GM04503 (cell line): ENCODE results near the gene CNKSR3.

Source experiments
- DNase-seq: peaks from one replicate; pipeline ENCODE4 v3.0.0-alpha.2; 2012; ENCODE audit warnings: low read depth

CNKSR3 gene

DNA sequence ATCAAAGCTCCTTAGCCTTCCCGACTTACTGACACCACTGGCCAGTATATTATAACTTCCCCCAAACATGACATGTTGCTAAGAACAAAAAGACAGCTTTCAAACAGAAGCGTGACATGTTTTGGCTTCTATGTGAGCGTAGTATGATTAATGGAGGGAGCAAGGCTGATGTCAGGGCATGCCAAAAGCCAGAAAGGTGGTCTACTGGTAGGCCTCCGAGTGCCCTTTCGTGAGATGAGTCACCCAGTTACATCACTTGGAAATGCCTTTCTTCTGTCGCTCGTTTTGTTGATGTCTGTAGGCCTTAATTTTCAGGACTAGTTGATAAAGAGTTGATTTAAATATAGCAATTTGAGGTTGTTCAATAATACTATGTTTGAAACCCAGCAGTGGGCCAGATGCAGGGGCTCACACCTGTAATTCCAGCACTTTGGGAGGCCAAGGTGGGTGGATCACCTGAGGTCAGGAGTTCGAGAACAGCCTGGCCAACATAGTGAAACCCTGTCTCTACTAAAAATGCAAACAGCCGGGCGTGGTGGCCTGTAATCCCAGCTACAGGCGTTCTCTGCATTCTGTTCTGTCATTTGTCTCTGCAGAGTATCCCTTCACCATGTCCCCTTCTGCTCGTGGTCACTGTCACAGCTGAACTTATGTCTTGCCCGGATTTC lies 53.3 kb downstream of the CNKSR3 start:
- DNase-seq, result no peak

DNA sequence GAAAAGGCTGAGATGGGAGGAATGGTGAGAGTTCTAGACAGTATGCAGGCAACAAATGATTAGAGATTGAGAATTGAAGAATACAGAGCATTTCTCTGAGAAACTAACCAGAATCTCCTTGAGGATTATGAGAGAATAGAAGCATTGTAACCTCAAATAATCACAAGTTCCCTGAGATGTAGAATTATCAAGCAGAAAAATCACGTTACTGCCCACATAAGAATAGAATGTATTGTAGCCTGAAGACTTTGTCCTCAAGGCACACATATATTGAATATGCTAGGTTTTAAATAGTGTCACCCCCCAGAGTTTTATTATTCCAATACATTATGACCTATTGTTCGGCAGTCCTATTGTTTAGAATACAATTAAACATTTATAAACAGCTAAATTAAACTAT lies 57.2 kb downstream of the CNKSR3 start:
- no peak for DNase-seq

GRCh38 chr6:154450498-154450897 lies 60.0 kb downstream of the CNKSR3 start:
- DNase-seq, result no peak

DNA sequence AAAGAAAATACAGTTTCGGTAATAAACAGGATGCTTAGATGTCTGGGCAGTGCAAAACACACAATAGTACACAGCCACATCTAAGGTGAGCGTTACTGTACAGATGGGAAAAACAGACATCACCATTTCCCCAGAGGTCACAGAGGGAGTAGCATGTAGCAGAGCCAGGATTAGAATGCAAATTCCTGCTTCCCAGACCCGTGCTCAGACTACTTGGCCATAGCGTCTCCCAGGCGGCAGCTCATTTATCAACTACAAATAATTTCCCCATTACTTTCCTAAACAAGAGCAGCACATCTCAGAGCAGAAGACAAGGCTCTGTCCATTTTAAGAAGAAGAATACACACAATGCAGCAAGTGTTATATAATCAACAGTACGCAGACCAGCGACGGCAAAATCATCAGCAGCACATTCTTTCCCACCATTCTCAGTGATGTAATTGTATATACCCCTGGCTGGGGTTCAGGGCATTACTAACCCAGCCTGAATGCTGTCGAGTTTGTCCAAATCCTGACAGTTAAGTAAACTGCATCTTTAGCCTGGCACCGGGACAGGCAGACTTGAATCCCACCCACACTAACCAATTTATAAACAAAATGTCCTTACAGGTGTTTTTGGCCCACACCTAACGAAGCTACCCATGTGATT lies 61.9 kb downstream of the CNKSR3 start:
- DNase-seq, result peak; percentile 51

DNA sequence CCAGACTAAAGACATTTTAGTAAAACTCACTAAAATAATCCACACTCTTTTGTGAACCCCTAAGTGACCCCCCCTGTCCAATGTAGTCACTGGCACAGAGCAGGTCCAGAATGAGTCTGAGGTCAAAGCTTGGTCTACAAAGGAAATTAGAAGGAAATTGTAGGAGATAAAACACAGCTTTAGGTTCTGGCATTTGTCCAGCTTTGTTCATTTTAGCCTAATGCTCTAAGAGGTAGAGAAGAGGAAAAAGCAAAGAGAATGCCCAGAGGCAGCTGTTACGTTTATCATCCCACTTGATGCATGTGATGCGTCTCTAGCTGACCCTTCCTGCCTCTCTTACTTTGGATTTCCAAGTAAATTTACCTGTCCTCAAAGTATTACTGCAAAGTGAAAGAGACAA lies 62.5 kb downstream of the CNKSR3 start:
- DNase-seq, result no peak

DNA sequence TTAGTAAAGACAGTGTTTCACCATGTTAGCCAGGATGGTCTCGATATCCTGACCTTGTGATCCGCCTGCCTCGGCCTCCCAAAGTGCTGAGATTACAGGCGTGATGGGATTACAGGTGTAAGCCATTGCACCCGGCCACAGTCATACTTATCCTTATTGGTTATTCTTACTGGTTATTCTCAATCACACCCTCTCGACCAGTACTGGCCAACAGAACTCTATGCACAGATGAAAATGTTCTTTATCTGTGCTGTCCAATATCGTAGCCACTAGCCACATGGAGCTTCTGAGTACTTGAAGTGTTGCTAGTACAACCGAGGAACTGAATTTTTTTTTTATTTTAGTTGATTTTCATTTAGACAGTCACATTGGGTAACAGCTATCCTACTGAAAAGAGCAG lies 63.5 kb downstream of the CNKSR3 start:
- DNase-seq, result no peak

GRCh38 chr6:154445417-154445816 lies 65.1 kb downstream of the CNKSR3 start:
- DNase-seq, result no peak

DNA sequence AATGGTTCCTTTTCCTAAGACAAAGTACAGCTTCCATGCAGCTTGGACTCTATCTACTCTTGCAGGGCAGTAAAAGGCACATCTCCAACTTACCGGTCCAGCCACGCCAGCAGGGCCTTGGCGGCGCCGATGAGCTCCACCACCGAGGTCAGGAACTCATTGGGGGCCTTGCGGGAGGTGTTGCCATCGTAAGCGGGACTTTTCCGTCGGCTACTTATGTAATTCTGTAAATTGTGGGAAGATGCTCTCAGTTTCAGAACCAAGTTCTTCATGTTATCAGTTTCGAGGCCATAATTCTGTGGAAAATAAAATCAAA lies 68.5 kb downstream of the CNKSR3 start:
- DNase-seq, result no peak

GRCh38 chr6:154440422-154441043 lies 70.0 kb downstream of the CNKSR3 start:
- no peak for DNase-seq

DNA sequence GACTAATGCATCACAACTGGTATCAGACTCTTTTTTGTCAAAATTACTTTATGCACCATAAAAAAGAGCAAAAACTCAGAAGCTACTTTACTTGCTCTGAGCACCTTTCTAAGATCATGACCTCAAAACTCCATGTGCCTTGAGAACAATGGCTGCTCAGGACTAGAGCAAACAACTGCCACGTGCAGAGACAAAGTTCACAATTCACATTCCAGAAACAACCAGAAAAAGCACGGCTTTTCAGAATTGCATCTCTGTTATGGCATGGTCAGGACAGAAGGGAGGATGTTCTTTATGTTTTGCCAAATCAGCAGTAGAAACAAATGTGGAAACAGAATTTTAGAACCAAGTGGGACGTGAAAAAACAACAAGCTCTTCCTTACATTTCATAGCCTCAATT lies 70.5 kb downstream of the CNKSR3 start:
- DNase-seq, result no peak

DNA sequence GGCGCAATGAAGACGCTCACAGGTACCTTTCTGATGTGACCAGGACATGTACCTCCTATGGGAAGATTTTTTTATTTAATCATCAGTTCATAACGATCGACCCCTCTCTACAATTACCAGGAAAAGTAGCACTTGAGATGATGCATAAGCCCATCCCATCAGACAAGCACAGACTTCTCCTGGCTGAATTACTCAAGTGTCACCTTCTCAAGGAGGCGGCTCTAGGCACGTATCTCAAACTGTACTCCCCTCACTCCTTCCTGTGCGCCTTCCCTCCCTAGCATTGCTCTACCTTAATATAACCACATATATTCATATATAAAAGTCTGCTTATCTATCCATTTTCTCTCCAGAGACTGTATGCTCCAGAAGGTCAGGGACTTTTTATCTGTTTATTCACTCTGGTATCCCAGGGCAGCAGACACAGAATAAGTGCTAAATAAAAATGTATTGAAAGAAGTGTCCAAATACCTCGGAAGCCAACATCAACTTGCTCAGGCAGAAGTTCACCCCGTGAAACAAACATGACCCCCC lies 71.5 kb downstream of the CNKSR3 start:
- no peak for DNase-seq

- DNase-seq, result no peak
Measured at GRCh38 chr6:154435400-154435945, 75.0 kb downstream of the CNKSR3 start.

GRCh38 chr6:154434662-154435061 lies 75.8 kb downstream of the CNKSR3 start:
- no peak for DNase-seq

DNA sequence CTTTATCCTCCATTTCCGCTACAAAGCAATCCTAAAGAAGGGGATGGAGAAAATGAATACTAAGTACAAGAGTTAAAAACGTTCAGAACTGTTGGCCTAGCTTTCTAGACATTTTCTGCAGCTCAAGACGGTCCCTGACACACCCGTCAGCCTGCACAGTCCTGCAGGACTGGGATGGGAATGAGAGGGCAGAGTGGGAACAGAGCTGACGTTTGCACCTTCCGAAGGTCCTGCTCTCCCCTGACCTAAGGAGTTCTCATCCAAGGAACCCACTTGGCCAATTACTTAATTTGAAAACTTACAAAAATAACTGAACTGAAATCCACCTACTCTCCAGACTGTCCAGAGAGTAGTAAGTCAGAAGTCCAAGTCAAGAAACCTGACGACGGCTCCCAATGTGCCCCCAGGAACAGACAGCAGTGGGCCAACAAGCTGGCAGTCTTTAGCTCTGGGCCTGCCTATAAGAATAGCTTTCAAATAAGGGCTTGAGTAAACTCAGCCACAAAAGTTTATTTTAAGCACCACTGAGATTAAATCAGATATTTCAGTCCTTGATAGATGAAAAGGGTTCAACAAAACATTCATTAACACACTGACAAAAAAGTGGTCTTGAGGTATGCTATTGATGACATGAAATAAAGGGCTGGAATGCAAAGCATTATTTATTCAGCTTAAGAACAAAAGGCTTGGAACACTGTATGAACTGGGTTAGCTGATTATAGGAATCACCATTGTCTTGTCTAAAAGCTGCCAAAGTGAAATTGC lies 76.8 kb downstream of the CNKSR3 start:
- DNase-seq, result peak; percentile 44

GRCh38 chr6:154432533-154433476 lies 77.7 kb downstream of the CNKSR3 start:
- no peak for DNase-seq

GRCh38 chr6:154430481-154430919 lies 80.0 kb downstream of the CNKSR3 start:
- DNase-seq, result no peak

- no peak for DNase-seq
Measured at GRCh38 chr6:154429711-154430110, 80.8 kb downstream of the CNKSR3 start.

DNA sequence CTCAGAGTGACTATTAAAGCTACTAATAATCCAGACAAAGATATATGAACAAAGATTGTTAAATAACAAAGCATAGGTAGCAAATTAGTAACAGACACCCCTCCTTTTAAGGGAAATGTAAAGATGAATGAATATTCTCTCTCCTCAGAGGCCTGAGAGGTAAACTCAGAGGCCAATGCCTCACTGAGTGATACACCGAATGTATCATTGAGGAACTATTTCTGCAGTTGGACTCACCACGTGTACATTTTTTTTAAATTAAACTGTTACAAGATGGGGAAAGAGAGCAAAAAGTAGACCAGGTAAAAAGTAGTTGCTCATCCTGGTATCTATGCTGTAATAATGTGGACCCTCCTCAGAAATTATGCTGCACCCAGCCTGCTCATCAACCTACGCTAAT lies 81.6 kb downstream of the CNKSR3 start:
- no peak for DNase-seq

DNA sequence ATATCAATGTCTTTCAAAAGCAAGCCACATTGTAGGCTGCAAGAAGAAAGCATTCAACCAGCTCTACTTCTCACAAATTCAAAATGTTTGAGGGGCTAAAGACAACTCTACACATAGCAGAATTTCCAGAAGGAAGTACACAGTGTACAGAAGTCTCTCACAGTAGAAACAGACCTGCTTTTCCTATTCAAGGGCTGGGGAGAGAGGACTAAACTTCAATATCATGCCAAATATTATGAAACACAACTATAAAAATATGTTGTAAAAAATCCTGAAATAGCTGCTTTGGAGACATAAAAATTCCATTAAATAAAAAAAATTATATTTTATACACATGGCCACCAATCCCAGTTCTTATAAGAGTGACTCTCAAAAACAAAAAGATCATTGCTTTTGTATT lies 83.0 kb downstream of the CNKSR3 start:
- no peak for DNase-seq

DNA sequence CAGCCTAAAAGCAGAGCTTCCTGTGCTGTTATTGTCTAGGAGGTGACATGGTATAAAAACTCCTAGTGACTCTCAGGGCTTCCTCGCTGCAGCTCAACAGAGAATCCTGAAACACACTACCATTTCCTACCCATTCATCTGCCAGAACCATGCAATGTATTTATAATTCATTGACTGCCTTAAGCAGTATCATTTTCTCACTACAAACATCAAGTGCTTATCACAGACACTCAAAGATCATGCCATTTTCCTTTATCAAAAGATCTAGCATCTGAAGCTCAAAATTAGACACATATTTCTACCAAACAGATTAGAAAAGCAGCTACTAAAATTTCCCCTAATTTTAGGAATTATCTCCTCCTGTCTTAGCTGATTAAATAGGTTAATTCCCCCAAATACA lies 83.5 kb downstream of the CNKSR3 start:
- DNase-seq, result no peak

DNA sequence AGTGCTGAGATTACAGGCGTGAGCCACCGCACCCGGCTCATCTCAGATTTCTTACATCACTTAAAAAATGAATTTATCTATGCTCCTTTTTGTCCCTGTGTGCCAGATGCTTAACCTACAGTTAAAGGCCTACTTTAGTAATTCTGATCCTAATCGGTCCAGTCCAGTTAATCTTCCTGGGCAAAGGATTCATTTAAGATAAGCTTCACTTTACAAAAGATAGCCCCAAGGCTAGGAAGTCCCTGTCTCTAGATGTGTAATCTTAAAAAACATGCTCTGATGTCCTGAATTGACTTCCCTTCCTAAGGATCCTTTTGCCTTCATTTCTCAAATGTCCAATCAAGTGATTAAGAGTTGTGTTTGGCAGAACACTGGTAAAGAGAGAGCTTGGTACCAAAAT lies 85.5 kb downstream of the CNKSR3 start:
- no peak for DNase-seq
